SK-N-SH (cell line): Measurements from ENCODE around the gene GRM2. TPM values are rescaled to one million over a fixed set of nuclear protein-coding genes. Genes with fewer than 3 reads are reported as not detected.

Experiments used
- CTCF ChIA-PET: fragments of 300-600, 350-600 bp; formaldehyde crosslinking; extraction: SDS; loops from one replicate; lab custom pipeline; 2021; lab: Yijun Ruan, JAX
- POLR2A ChIA-PET: fragments of 350-600 bp; sonication (Branson Sonifier 250); formaldehyde crosslinking; extraction: SDS; loops from one replicate; lab custom pipeline; 2020; ENCODE audit warnings: antibody characterized with exemption, inconsistent platforms; lab: Yijun Ruan, JAX
- DNase-seq: peaks from one replicate; pipeline ENCODE4 v3.0.0; 2012
- H2AFZ ChIP-seq: fragments of 200-600 bp; sonication (generic); 2 replicates; pipeline ENCODE4 v1.8.1; 2016; ENCODE audit warnings: antibody characterized with exemption, mild to moderate bottlenecking, low read depth
- H3F3A ChIP-seq: fragments of 200-600 bp; sonication (generic); replicated peaks from 2 replicates; pipeline ENCODE3; 2016; ENCODE audit warnings: antibody characterized with exemption, mild to moderate bottlenecking; ENCODE audit not compliant: insufficient read depth
- H3K27ac ChIP-seq, 2 experiments: fragments of 200-500 bp in 1 of 2; fragments of 200-600 bp in 1 of 2; sonication (Bioruptor generic) in 1 of 2; sonication (generic), shearing (Covaris generic) in 1 of 2; 2 replicates each; pipeline versions ENCODE4 v1.5.1 to v1.6.1; 2014 to 2016; ENCODE audit warnings: low read depth in 2 of 2, inconsistent platforms in 1 of 2, low read length in 1 of 2, mild to moderate bottlenecking in 1 of 2, mixed read lengths in 1 of 2
- H3K27me3 ChIP-seq: fragments of 200-600 bp; sonication (generic), shearing (Covaris generic); 2 replicates; pipeline ENCODE4 v1.6.1; 2016; ENCODE audit warnings: mixed run types; ENCODE audit not compliant: insufficient read depth
- H3K36me3 ChIP-seq, 2 experiments: fragments of 200-500 bp in 1 of 2; fragments of 200-600 bp in 1 of 2; sonication (Bioruptor generic) in 1 of 2; sonication (generic) in 1 of 2; replicated peaks in 1 of 2; 2 replicates each; pipeline versions ENCODE3 to v1.5.1; 2014 to 2016; ENCODE audit warnings: low read length in 1 of 2, mild to moderate bottlenecking in 1 of 2; ENCODE audit not compliant: insufficient read depth in 2 of 2, control insufficient read depth in 1 of 2
- H3K4me1 ChIP-seq, 2 experiments: fragments of 200-500 bp in 1 of 2; fragments of 200-600 bp in 1 of 2; sonication (Bioruptor generic) in 1 of 2; sonication (generic), shearing (Covaris generic) in 1 of 2; 2 replicates each; pipeline versions ENCODE4 v1.5.1 to v1.6.1; 2014 to 2016; ENCODE audit warnings: low read depth in 1 of 2, low read length in 1 of 2, mixed run types in 1 of 2; ENCODE audit not compliant: insufficient read depth in 2 of 2, control insufficient read depth in 1 of 2
- H3K4me2 ChIP-seq: fragments of 200-600 bp; sonication (generic), shearing (Covaris generic); 2 replicates; pipeline ENCODE4 v1.6.1; 2017; ENCODE audit warnings: mixed run types
- H3K4me3 ChIP-seq, 2 experiments: fragments of 200-500 bp in 1 of 2; fragments of 200-600 bp in 1 of 2; sonication (Bioruptor generic) in 1 of 2; sonication (generic), shearing (Covaris generic) in 1 of 2; 2 replicates each; pipeline versions ENCODE4 v1.5.1 to v1.8.1; 2014 to 2016; ENCODE audit warnings: low read depth in 2 of 2, inconsistent platforms in 1 of 2, low read length in 1 of 2, mild to moderate bottlenecking in 1 of 2, mixed read lengths in 1 of 2, moderate library complexity in 1 of 2
- H3K79me2 ChIP-seq: fragments of 200-600 bp; sonication (generic); 2 replicates; pipeline ENCODE4 v1.8.1; 2017; ENCODE audit warnings: mild to moderate bottlenecking; ENCODE audit not compliant: insufficient read depth
- H3K9ac ChIP-seq: fragments of 200-600 bp; sonication (generic); 2 replicates; pipeline ENCODE4 v1.6.1; 2017; ENCODE audit warnings: mixed run types
- H3K9me2 ChIP-seq: fragments of 200-600 bp; sonication (generic); 2 replicates; pipeline ENCODE4 v1.6.1; 2017; ENCODE audit warnings: mixed run types
- H3K9me3 ChIP-seq: fragments of 200-600 bp; sonication (generic); 2 replicates; pipeline ENCODE4 v1.6.1; 2017; ENCODE audit warnings: mixed run types, mild to moderate bottlenecking, moderate library complexity
- H4K20me1 ChIP-seq: fragments of 200-600 bp; sonication (generic); 2 replicates; pipeline ENCODE4 v1.6.1; 2017; ENCODE audit warnings: mild to moderate bottlenecking, mixed run types; ENCODE audit not compliant: insufficient read depth
- ELF1 ChIP-seq: IDR thresholded peaks from 2 replicates; pipeline ENCODE4 v1.4.0; 2012
- EZH2phosphoT487 ChIP-seq: fragments of 200-600 bp; sonication (generic); IDR thresholded peaks from 2 replicates; pipeline ENCODE4 v1.6.1; 2017; ENCODE audit warnings: low read depth, mixed run types, mild to moderate bottlenecking, antibody characterized with exemption, moderate library complexity, borderline replicate concordance
- FOSL2 ChIP-seq: IDR thresholded peaks from 2 replicates; pipeline ENCODE4 v1.4.0; 2012; ENCODE audit warnings: low read depth, mild to moderate bottlenecking, moderate library complexity, borderline replicate concordance
- GABPA ChIP-seq: IDR thresholded peaks from 2 replicates; pipeline ENCODE4 v1.4.0; 2012; ENCODE audit warnings: low read depth, mild to moderate bottlenecking
- MAX ChIP-seq: IDR thresholded peaks from 2 replicates; pipeline ENCODE4 v1.4.0; 2012; ENCODE audit warnings: low read depth
- NRF1 ChIP-seq: IDR thresholded peaks from 2 replicates; pipeline ENCODE4 v1.6.1; 2012; ENCODE audit warnings: low read depth, mild to moderate bottlenecking, low read length
- POLR2AphosphoS5 ChIP-seq: IDR thresholded peaks from 2 replicates; pipeline ENCODE4 v1.6.1; 2012; ENCODE audit warnings: low read depth, low read length
- RFX5 ChIP-seq: IDR thresholded peaks from 2 replicates; pipeline ENCODE4 v1.6.1; 2012; ENCODE audit warnings: mild to moderate bottlenecking, improper control_type of control experiment, low read length
- SIN3A ChIP-seq: IDR thresholded peaks from 2 replicates; pipeline ENCODE4 v1.6.1; 2012; ENCODE audit warnings: low read depth, mild to moderate bottlenecking, low read length, moderate library complexity, borderline replicate concordance
- SMC3 ChIP-seq: IDR thresholded peaks from 2 replicates; pipeline ENCODE4 v1.6.1; 2012; ENCODE audit warnings: low read depth, low read length, improper control_type of control experiment
- TAF1 ChIP-seq: IDR thresholded peaks from 2 replicates; pipeline ENCODE4 v1.6.1; 2012; ENCODE audit warnings: low read depth, mild to moderate bottlenecking, low read length, moderate library complexity, borderline replicate concordance
- USF2 ChIP-seq: fragments of 150-350 bp; IDR thresholded peaks from 2 replicates; pipeline ENCODE4 v1.6.1; 2017; ENCODE audit warnings: antibody characterized with exemption, low read length, low read depth, borderline replicate concordance
- YY1 ChIP-seq: IDR thresholded peaks from 2 replicates; pipeline ENCODE4 v1.4.0; 2012; ENCODE audit warnings: low read depth, mild to moderate bottlenecking
- WGBS: methylation state at CpG from one replicate; pipeline ENCODE4 v1.1.6; 2017; ENCODE audit warnings: low lambda C conversion rate; 5-methylcytosine and 5-hydroxymethylcytosine counted together
- polyA plus RNA-seq, 3 experiments: library from polyadenylated mRNA; depleted of rRNA; stranded (reverse); fragments of >200 nt; gene quantifications; 2 replicates each; pipeline ENCODE4 v1.2.3, GENCODE V29; 2012

The GRM2 gene
- polyA plus RNA-seq, 1 of the 3 experiments (the other 2 are of a cell fraction), result 0.15 TPM

- DNase-seq, result no peak
- Histone ChIP-seq H3K4me2 (no peak overlapping the region), H3K9me3 (no peaks in the 10 kb centered on the region), H3K4me1 (no peaks in the 10 kb centered on the region), H3K4me3 (no peak overlapping the region), H3K36me3 (no peaks in the 10 kb centered on the region), H3K79me2 (no peaks in the 10 kb centered on the region), H3K9ac (no peak overlapping the region), H2AFZ (no peak overlapping the region), H4K20me1 (no peaks in the 10 kb centered on the region), H3F3A (no peaks in the 10 kb centered on the region), H3K27ac (no peak overlapping the region), H3K27me3 (no peaks in the 10 kb centered on the region), H3K9me2 (no peaks in the 10 kb centered on the region)
- ChIA-PET POLR2A (no interaction called here), CTCF (interaction anchor here (1.3 to 2.1 kb wide), 2 partner anchors 15 to 66 kb away, joined by 4 to 8 read pairs; no protein-coding TSS in a partner anchor)
- 66% methylated on average over 4 of the region's 4 CpGs for WGBS
- no peak for TF ChIP-seq RFX5
These were observed 27.1 kb downstream of the GRM2 start for GRCh38 chr3:51733859-51734571.

GRCh38 chr3:51734572-51734907 is 27.7 kb downstream of the GRM2 start:
- Histone ChIP-seq H3K36me3 (no peaks in the 10 kb centered on the region), H3K27ac (no peak overlapping the region), H2AFZ (no peak overlapping the region), H3K79me2 (no peaks in the 10 kb centered on the region), H3K9ac (no peak overlapping the region), H3K9me2 (no peaks in the 10 kb centered on the region), H3F3A (no peaks in the 10 kb centered on the region), H4K20me1 (no peaks in the 10 kb centered on the region), H3K9me3 (no peaks in the 10 kb centered on the region), H3K4me1 (no peaks in the 10 kb centered on the region), H3K4me2 (no peak overlapping the region), H3K4me3 (no peak overlapping the region), H3K27me3 (no peaks in the 10 kb centered on the region)
- ChIA-PET POLR2A (no interaction called here), CTCF (interaction anchor here (1.3 to 2.1 kb wide), 2 partner anchors 15 to 66 kb away, joined by 4 to 8 read pairs; no protein-coding TSS in a partner anchor)
- no peak for TF ChIP-seq YY1
- no peak for TF ChIP-seq GABPA
- no peak for TF ChIP-seq POLR2AphosphoS5
- TF ChIP-seq NRF1, result no peak
- no peak for TF ChIP-seq MAX
- no peak for TF ChIP-seq USF2
- no peak for DNase-seq
- WGBS, result 29% methylated on average over 3 of the region's 3 CpGs

GRCh38 chr3:51735039-51735438 is 28.2 kb downstream of the GRM2 start:
- no peak for DNase-seq
- Histone ChIP-seq H3K9me2 (no peaks in the 10 kb centered on the region), H3K4me3 (no peak overlapping the region), H3K9ac (no peak overlapping the region), H3K79me2 (no peaks in the 10 kb centered on the region), H3F3A (no peaks in the 10 kb centered on the region), H4K20me1 (no peaks in the 10 kb centered on the region), H3K9me3 (no peaks in the 10 kb centered on the region), H3K27ac (no peak overlapping the region), H3K4me2 (no peak overlapping the region), H2AFZ (no peak overlapping the region), H3K4me1 (no peaks in the 10 kb centered on the region), H3K27me3 (no peaks in the 10 kb centered on the region), H3K36me3 (no peaks in the 10 kb centered on the region)
- 45% methylated on average over 3 of the region's 3 CpGs for WGBS
- TF ChIP-seq SMC3 (no peak), TAF1 (no peak), EZH2phosphoT487 (no peak), MAX (no peak), FOSL2 (no peak), SIN3A (no peak), ELF1 (no peak)
- CTCF ChIA-PET, result interaction anchor here (1.3 to 2.1 kb wide), 2 partner anchors 16 to 65 kb away, joined by 4 to 8 read pairs; no protein-coding TSS in a partner anchor
- POLR2A ChIA-PET, result interaction anchor here (0.5 kb wide), 1 partner anchor 261 kb away, joined by 3 read pairs; the partner anchor contains the start of gene RPL29
